Measurements from ENCODE around the gene ACMSD.

ACMSD gene

GRCh38 chr2:134926231-134926931 is 88.0 kb downstream of the ACMSD start:
- H3K9ac ChIP-seq (ENCODE audit: low read depth, low read length), result no peak overlapping the region
- no peak overlapping the region for H3K4me3 ChIP-seq (ENCODE audit: low read length)
- WGBS, result 89% methylated on average over 3 of the region's 3 CpGs
- no peak overlapping the region for H3K27ac ChIP-seq (ENCODE audit: low read depth, low read length)
- no peaks in the 10 kb centered on the region for H3K27me3 ChIP-seq (ENCODE audit: insufficient read depth, low read length)
- H3K9me3 ChIP-seq (ENCODE audit: insufficient read depth, low read depth, low read length), result no peaks in the 10 kb centered on the region
- H3K4me1 ChIP-seq (ENCODE audit: insufficient read depth, low read length), result peaks cover 17% of the 10 kb centered on the region
- peaks cover 38% of the 10 kb centered on the region for H3K36me3 ChIP-seq (ENCODE audit: insufficient read depth, low read length)

GRCh38 chr2:134927195-134927594 is 88.8 kb downstream of the ACMSD start:
- no peaks in the 10 kb centered on the region for H3K27me3 ChIP-seq (ENCODE audit: insufficient read depth, low read length)
- H3K4me3 ChIP-seq (ENCODE audit: low read length), result no peak overlapping the region
- no peak overlapping the region for H3K27ac ChIP-seq (ENCODE audit: low read depth, low read length)
- H3K9me3 ChIP-seq (ENCODE audit: insufficient read depth, low read depth, low read length), result no peaks in the 10 kb centered on the region
- no peak overlapping the region for H3K9ac ChIP-seq (ENCODE audit: low read depth, low read length)
- WGBS, result 80% methylated on average over 1 of the region's 3 CpGs
- H3K36me3 ChIP-seq (ENCODE audit: insufficient read depth, low read length), result peaks cover 37% of the 10 kb centered on the region
- peaks cover 17% of the 10 kb centered on the region for H3K4me1 ChIP-seq (ENCODE audit: insufficient read depth, low read length)

- peaks cover 9% of the 10 kb centered on the region for H3K4me1 ChIP-seq (ENCODE audit: insufficient read depth, low read length)
- H3K9me3 ChIP-seq (ENCODE audit: insufficient read depth, low read depth, low read length), result no peaks in the 10 kb centered on the region
- WGBS, result 87% methylated on average over 3 of the region's 3 CpGs
- peaks cover 41% of the 10 kb centered on the region for H3K36me3 ChIP-seq (ENCODE audit: insufficient read depth, low read length)
- H3K27me3 ChIP-seq (ENCODE audit: insufficient read depth, low read length), result no peaks in the 10 kb centered on the region
- no peak overlapping the region for H3K4me3 ChIP-seq (ENCODE audit: low read length)
- peak overlapping the region; percentile 22 for H3K27ac ChIP-seq (ENCODE audit: low read depth, low read length)
- no peak overlapping the region for H3K9ac ChIP-seq (ENCODE audit: low read depth, low read length)
Observed at GRCh38 chr2:134932864-134933526, 94.6 kb downstream of the ACMSD start.

GRCh38 chr2:134933732-134934131 is 95.3 kb downstream of the ACMSD start:
- no peak overlapping the region for H3K4me3 ChIP-seq (ENCODE audit: low read length)
- no peaks in the 10 kb centered on the region for H3K9me3 ChIP-seq (ENCODE audit: insufficient read depth, low read depth, low read length)
- peaks cover 48% of the 10 kb centered on the region for H3K36me3 ChIP-seq (ENCODE audit: insufficient read depth, low read length)
- peaks cover 9% of the 10 kb centered on the region for H3K4me1 ChIP-seq (ENCODE audit: insufficient read depth, low read length)
- H3K9ac ChIP-seq (ENCODE audit: low read depth, low read length), result no peak overlapping the region
- no peaks in the 10 kb centered on the region for H3K27me3 ChIP-seq (ENCODE audit: insufficient read depth, low read length)
- H3K27ac ChIP-seq (ENCODE audit: low read depth, low read length), result no peak overlapping the region
- WGBS, result no CpG with 5 or more reads among the region's 1 CpG

- H3K27ac ChIP-seq (ENCODE audit: low read depth, low read length), result no peak overlapping the region
- H3K36me3 ChIP-seq (ENCODE audit: insufficient read depth, low read length), result peaks cover 48% of the 10 kb centered on the region
- 86% methylated on average over 2 of the region's 2 CpGs for WGBS
Observed at GRCh38 chr2:134934150-134934549, 95.7 kb downstream of the ACMSD start.

GRCh38 chr2:134934641-134935040 is 96.2 kb downstream of the ACMSD start:
- no peaks in the 10 kb centered on the region for H3K9me3 ChIP-seq (ENCODE audit: insufficient read depth, low read depth, low read length)
- H3K27me3 ChIP-seq (ENCODE audit: insufficient read depth, low read length), result no peaks in the 10 kb centered on the region
- peaks cover 50% of the 10 kb centered on the region for H3K36me3 ChIP-seq (ENCODE audit: insufficient read depth, low read length)
- H3K4me1 ChIP-seq (ENCODE audit: insufficient read depth, low read length), result peaks cover 9% of the 10 kb centered on the region
- no peak overlapping the region for H3K27ac ChIP-seq (ENCODE audit: low read depth, low read length)
- H3K4me3 ChIP-seq (ENCODE audit: low read length), result no peak overlapping the region
- no peak overlapping the region for H3K9ac ChIP-seq (ENCODE audit: low read depth, low read length)
- 86% methylated on average over 1 of the region's 1 CpG for WGBS

More at GRCh38 chr2:134934150-134934549, 95.7 kb downstream of the ACMSD start:
- Histone ChIP-seq H3K4me3 (ENCODE audit: low read length) (no peak overlapping the region), H3K9me3 (ENCODE audit: insufficient read depth, low read depth, low read length) (no peaks in the 10 kb centered on the region), H3K9ac (ENCODE audit: low read depth, low read length) (no peak overlapping the region), H3K4me1 (ENCODE audit: insufficient read depth, low read length) (peaks cover 9% of the 10 kb centered on the region), H3K27me3 (ENCODE audit: insufficient read depth, low read length) (no peaks in the 10 kb centered on the region)

GRCh38 chr2:134936691-134937090 is 98.3 kb downstream of the ACMSD start:
- WGBS, result 95% methylated on average over 4 of the region's 4 CpGs
- Histone ChIP-seq H3K4me3 (ENCODE audit: low read length) (no peak overlapping the region), H3K36me3 (ENCODE audit: insufficient read depth, low read length) (peaks cover 71% of the 10 kb centered on the region), H3K27ac (ENCODE audit: low read depth, low read length) (no peak overlapping the region), H3K9ac (ENCODE audit: low read depth, low read length) (no peak overlapping the region), H3K9me3 (ENCODE audit: insufficient read depth, low read depth, low read length) (no peaks in the 10 kb centered on the region), H3K27me3 (ENCODE audit: insufficient read depth, low read length) (no peaks in the 10 kb centered on the region), H3K4me1 (ENCODE audit: insufficient read depth, low read length) (peaks cover 9% of the 10 kb centered on the region)

- Histone ChIP-seq H3K4me1 (ENCODE audit: insufficient read depth, low read length) (peaks cover 16% of the 10 kb centered on the region), H3K27me3 (ENCODE audit: insufficient read depth, low read length) (no peaks in the 10 kb centered on the region), H3K9me3 (ENCODE audit: insufficient read depth, low read depth, low read length) (no peaks in the 10 kb centered on the region), H3K9ac (ENCODE audit: low read depth, low read length) (no peak overlapping the region), H3K36me3 (ENCODE audit: insufficient read depth, low read length) (peaks cover 94% of the 10 kb centered on the region), H3K4me3 (ENCODE audit: low read length) (no peak overlapping the region), H3K27ac (ENCODE audit: low read depth, low read length) (no peak overlapping the region)
- WGBS, result no CpG with 5 or more reads among the region's 2 CpGs
Observed at GRCh38 chr2:134943540-134943939, 105.1 kb downstream of the ACMSD start.

- Histone ChIP-seq H3K9me3 (ENCODE audit: insufficient read depth, low read depth, low read length) (no peaks in the 10 kb centered on the region), H3K9ac (ENCODE audit: low read depth, low read length) (no peak overlapping the region), H3K4me3 (ENCODE audit: low read length) (no peak overlapping the region), H3K27ac (ENCODE audit: low read depth, low read length) (no peak overlapping the region), H3K4me1 (ENCODE audit: insufficient read depth, low read length) (peaks cover 16% of the 10 kb centered on the region), H3K27me3 (ENCODE audit: insufficient read depth, low read length) (no peaks in the 10 kb centered on the region), H3K36me3 (ENCODE audit: insufficient read depth, low read length) (peaks cover 96% of the 10 kb centered on the region)
- WGBS, result 52% methylated on average over 1 of the region's 1 CpG
Observed at GRCh38 chr2:134944975-134945374, 106.6 kb downstream of the ACMSD start.

- Histone ChIP-seq H3K27ac (ENCODE audit: low read depth, low read length) (no peak overlapping the region), H3K4me1 (ENCODE audit: insufficient read depth, low read length) (peaks cover 16% of the 10 kb centered on the region), H3K9ac (ENCODE audit: low read depth, low read length) (no peak overlapping the region), H3K27me3 (ENCODE audit: insufficient read depth, low read length) (no peaks in the 10 kb centered on the region), H3K36me3 (ENCODE audit: insufficient read depth, low read length) (peaks cover 96% of the 10 kb centered on the region), H3K4me3 (ENCODE audit: low read length) (no peak overlapping the region), H3K9me3 (ENCODE audit: insufficient read depth, low read depth, low read length) (no peaks in the 10 kb centered on the region)
- 97% methylated on average over 6 of the region's 6 CpGs for WGBS
Observed at GRCh38 chr2:134946073-134946472, 107.7 kb downstream of the ACMSD start.

- no peak overlapping the region for H3K27ac ChIP-seq (ENCODE audit: low read depth, low read length)
- H3K27me3 ChIP-seq (ENCODE audit: insufficient read depth, low read length), result no peaks in the 10 kb centered on the region
- H3K9me3 ChIP-seq (ENCODE audit: insufficient read depth, low read depth, low read length), result no peaks in the 10 kb centered on the region
- 89% methylated on average over 7 of the region's 7 CpGs for WGBS
- no peak overlapping the region for H3K4me3 ChIP-seq (ENCODE audit: low read length)
- no peak overlapping the region for H3K9ac ChIP-seq (ENCODE audit: low read depth, low read length)
- H3K36me3 ChIP-seq (ENCODE audit: insufficient read depth, low read length), result peaks cover 99% of the 10 kb centered on the region
- no peaks in the 10 kb centered on the region for H3K4me1 ChIP-seq (ENCODE audit: insufficient read depth, low read length)
Observed at GRCh38 chr2:134949981-134950708, 111.7 kb downstream of the ACMSD start.

All from HUES64 (cell line).